DMS 273 treated with DMSO at 0.1 percent for 48 hours (cell line): ENCODE results near the gene PDS5A.
"Not testable (repeated sequence)": the region's sequence is repeated elsewhere in the genome, so short reads cannot be mapped to it uniquely, and the experiment has no call there.

Experiments
- DNase-seq: peaks from one replicate; lab custom pipeline; 2025; lab: John Stamatoyannopoulos, UW

PDS5A gene

DNA sequence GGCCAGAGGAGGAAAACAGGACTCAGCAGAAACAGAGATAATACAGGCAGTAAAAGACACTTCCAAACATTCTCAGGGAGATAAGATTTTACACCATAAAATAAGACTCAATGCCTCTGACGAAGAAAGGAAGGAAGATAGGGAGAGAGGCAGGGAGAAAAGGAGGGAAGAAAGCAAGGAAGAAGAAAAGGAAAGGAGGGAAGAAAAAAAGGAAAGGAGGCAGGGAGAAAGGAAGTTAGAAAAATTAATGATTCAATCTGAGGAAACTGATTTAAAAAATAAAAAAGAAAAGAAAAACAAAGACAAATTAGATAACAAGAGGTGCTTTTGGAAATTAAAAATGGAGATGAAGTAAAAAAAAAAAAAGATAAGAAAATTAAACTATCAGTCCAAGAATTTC, 72.1 kb downstream of the PDS5A start:
- DNase-seq, result no peak

GRCh38 chr4:39905019-39905418, 72.7 kb downstream of the PDS5A start:
- DNase-seq, result not testable (repeated sequence)

DNA sequence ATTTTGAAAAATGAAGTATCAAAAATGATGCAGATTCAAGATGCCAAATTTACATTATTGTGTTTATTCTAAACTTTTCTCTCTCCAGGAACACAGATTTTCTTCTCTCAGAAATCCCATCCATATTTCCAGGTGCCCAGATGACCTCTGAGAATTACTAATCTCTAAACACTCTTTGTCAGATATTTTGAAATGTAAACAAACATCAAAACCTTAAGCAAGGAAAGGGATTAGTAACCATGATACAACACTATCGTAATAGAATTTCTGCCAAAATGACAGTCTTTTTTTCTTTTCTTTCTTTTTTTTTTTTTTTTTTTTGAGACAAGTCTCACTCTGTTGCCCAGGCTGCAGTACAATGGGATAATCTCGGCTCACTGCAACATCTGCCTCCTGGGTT, 76.7 kb downstream of the PDS5A start:
- DNase-seq, result no peak

DNA sequence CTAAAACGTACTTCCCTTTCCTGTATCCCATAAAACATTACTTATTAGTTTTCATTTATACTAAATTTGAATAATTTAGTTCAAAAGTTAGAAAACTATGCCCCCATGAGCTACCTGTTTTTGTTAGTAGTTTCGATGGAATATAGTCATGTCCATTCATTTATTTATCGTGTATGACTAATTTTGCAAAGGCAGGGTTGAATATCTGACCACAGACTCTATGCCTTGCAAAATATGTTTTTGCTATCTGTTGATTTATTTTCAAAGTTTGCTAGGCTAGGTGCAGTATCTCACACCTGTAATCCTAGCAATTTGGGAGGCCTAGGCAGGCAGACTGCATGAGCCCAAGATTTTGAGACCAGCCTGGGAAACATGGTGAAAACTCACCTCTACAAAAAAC, 78.4 kb downstream of the PDS5A start:
- no peak for DNase-seq

- DNase-seq, result no peak
Observed at GRCh38 chr4:39898015-39898414, 79.7 kb downstream of the PDS5A start.

DNA sequence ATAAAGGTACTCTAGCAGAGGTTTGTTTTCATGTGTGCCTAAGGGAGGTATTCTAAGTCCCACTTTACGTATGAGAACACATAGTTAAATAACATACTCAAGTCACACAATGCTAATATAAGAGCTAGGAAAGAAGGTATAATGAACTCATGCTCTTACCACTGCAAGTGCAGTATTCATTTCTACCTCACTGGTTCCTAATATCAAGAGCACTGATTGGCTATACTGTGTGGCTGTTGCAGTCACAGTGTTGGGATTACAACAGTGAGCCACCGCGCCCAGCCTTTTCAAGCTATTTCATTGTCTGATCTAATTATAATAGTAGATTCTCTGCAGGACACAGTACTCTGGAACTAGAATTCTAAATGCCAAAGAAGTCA, 84.0 kb downstream of the PDS5A start:
- no peak for DNase-seq

DNA sequence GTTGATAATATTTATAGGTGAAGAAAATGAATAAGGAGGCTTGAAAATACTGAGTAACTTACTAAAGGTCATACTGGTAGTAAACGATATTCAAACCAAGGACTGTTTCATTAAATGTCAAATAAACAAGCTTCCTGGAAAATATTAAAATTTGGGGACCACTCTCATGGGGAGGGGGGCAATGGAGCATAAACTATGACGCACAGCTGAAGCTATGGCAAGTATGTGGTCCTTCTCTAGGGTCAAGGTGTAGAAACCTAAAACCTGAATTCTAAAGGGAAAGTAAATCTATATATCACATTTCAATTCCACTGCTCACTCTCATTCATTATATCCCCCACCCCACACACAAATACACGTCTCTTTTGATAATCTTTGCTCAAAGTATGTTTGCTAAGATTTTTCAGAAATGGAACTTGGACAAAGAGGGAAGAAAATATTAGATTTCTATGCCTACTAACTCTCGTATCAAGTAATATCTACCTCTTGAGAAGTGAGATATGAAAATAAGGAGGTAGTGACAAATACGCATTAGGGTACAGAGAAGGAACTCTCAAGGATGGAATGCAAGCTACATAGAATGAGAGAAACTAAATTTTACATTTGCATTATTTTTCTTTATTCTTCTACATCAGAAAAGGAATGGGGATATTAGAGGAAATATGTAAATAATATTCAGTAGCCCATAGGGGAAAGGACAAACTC, 84.6 kb downstream of the PDS5A start:
- no peak for DNase-seq

DNA sequence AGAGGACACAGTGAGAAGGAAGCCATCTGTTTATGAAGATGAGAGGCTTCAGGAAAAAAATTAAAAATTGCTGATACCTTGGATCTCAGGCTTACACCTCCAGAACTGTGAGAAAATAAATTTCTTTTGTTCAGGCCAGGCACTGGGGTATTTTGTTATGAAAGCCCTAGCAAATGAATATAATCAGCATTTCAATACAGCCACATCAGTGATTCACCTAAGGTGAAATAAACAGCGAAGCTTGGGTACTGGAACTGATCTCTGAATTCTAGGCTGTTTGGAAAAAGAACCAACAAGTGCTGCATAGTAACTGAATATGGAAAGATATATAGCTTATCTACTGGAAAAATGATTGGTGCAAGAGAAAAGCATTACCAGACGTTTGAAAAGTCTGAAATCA, 88.5 kb downstream of the PDS5A start:
- DNase-seq, result no peak

GRCh38 chr4:39888541-39888940, 89.2 kb downstream of the PDS5A start:
- no peak for DNase-seq

- DNase-seq, result no peak
Observed at GRCh38 chr4:39883646-39884045, 94.1 kb downstream of the PDS5A start.

DNA sequence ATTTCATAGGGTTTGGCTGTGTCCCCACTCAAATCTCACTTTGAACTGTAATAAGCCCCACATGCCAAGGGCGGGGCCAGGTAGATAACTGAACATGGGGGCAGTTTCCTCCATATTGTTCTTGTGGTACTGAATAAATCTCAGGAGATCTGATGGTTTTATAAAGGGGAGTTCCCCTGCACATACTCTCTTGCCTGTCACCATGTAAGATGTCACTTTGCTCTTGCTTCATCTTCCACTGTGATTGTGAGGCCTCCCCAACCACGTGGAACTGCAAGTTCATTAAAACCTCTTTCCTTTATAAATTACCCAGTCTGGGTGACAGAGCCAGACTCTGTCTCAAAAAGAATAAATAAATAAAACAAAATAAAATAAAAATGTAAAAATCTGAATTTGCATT, 95.9 kb downstream of the PDS5A start:
- DNase-seq, result no peak

- no peak for DNase-seq
Observed at GRCh38 chr4:39877971-39878370, 99.7 kb downstream of the PDS5A start.

DNA sequence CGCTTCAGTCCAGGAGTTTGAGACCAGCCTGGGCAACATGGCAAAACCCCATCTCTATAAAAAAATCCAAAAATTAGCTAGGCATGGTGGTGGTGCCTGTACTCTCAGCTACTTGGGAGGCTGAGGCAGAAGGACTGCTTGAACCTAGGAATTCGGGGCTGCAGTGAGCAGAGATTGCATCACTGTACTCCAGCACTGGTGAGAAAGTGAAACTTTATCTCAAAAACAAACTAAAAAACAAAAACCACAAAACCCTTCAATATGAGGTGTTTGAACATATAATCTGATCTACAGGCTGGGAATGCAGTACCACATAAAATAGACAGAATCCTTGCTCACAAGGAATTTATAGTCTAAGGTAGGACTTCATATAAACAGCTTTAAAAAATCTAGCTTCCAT, 103.9 kb downstream of the PDS5A start:
- no peak for DNase-seq

- no peak for DNase-seq
Observed at GRCh38 chr4:39865280-39865679, 112.4 kb downstream of the PDS5A start.

- no peak for DNase-seq
Observed at GRCh38 chr4:39864391-39864790, 113.3 kb downstream of the PDS5A start.

DNA sequence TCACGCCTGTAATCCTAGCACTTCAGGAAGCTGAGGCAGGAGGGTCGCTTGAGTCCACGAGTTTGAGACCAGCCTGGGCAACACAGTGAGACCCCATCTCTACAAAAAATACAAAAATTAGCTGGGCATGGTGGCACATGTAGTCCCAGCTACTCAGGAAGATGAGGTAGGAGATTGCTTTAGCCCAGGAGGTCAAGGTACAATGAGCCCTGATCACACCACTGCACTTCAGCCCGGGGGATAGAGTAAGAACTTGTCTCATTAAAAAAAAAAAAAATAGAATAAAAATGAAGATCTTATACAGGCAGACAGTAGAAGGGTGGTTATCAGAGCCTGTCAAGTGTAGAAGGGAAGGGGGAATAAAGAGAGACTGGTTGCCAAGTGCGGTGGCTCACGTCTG, 116.9 kb downstream of the PDS5A start:
- DNase-seq, result no peak

- DNase-seq, result no peak
Observed at GRCh38 chr4:39855909-39856512, 121.7 kb downstream of the PDS5A start.

GRCh38 chr4:39852636-39853035, 125.1 kb downstream of the PDS5A start:
- DNase-seq, result no peak

DNA sequence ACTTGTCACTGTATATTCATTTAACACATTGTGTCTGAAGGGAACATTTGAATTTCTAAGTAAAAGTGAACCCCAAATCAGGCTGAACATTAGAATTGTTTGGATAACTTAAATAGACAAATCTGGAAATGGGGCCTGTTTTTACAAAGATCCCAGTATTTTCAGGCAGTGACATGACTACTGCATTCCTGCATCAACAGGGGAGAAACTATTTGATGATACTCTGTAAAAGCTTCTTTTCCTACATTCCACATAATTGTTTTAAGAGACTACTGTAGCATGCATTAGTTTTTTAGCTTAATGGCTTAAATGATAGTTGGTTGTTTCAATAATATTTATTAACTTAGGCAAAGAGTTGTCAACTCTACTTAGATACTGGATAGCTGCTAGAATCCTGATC, 127.0 kb downstream of the PDS5A start:
- no peak for DNase-seq

DNA sequence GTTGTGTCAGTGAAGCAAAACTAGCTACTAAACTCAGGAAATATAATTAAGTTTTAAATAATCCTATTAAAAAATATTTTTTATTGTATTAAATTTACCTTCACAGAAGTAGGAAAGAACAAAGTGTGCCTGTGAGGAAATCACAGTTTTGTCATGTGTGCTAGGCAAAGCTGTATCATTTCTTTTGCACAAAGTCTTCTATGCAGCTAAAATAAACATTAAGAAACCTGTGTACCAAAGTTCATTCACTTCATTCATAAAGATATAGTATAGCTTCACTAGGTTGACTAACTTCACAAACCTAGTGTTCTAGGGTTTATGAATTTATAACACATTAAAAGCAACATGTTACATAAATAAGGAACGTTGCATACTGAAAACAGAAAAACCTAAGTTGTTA, 131.0 kb downstream of the PDS5A start:
- DNase-seq, result no peak

DNA sequence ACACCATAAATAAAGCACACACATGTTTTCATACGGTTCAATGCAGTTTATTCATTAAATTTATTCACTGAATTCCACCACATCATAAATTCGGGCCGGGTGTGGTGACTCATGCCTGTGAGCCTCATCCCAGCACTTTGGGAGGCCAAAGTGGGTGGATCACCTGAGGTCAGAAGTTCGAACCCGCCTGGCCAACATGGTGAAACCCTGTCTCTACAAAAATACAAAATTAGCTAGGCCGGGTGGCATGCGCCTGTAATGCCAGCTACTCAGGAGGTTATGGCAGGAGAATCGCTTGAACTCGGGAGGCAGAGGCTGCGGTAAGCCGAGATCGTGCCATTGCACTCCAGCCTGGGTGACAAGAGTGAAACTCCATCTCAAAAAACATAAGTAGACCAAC, 131.6 kb downstream of the PDS5A start:
- DNase-seq, result no peak

- DNase-seq, result no peak
Observed at GRCh38 chr4:39841894-39842293, 135.8 kb downstream of the PDS5A start.

GRCh38 chr4:39840516-39840915, 137.2 kb downstream of the PDS5A start:
- DNase-seq, result not testable (repeated sequence)

DNA sequence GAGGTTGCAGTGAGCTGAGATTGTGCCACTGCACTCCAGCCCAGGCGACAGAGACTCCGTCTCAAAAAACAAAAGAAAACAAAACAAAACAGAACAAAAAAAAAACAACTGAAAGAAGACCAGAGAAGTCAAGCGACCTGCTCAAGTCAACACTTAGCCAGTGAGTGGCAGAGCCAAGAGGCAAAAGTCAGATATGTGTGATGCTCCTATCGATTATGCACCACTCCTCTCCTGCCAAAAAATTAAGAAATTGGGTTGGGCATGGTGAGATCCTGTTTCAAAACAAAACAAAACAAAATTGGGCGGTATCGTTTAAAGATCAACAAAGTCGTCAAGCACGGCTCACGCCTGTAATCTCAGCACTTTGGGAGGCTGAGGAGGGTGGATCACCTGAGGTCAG, 137.7 kb downstream of the PDS5A start:
- DNase-seq, result no peak
